CD4-positive, CD25-positive, alpha-beta regulatory T cell (primary cell): ENCODE data around the gene SDCCAG8. TPM values are rescaled to one million over a fixed set of nuclear protein-coding genes. Genes with fewer than 3 reads are reported as not detected.

Experiments used
- ATAC-seq, 2 donors: fragments of 150-1000 bp; cut with Tn5 transposase; one replicate each; pipeline ENCODE4 v1.10.0; 2021; ENCODE audit warnings: low read depth in 2 of 2, moderate number of reproducible peaks in 2 of 2, moderate library complexity in 1 of 2
- DNase-seq, 3 donors: peaks; one replicate each; pipeline versions ENCODE4 v3.0.0 to v3.0.0-alpha.2; 2012 to 2022; ENCODE audit warnings: mixed read lengths in 1 of 3
- H3K27ac ChIP-seq: one replicate; pipeline ENCODE4 v1.7.0; 2013; ENCODE audit warnings: mild to moderate bottlenecking, low read length; ENCODE audit not compliant: insufficient read depth, poor library complexity, severe bottlenecking
- H3K27me3 ChIP-seq: one replicate; pipeline ENCODE4 v1.7.0; 2013; ENCODE audit warnings: low read length; ENCODE audit not compliant: control insufficient read depth, insufficient read depth
- H3K36me3 ChIP-seq: one replicate; pipeline ENCODE4 v1.7.0; 2013; ENCODE audit warnings: mild to moderate bottlenecking, low read length, moderate library complexity; ENCODE audit not compliant: control insufficient read depth, insufficient read depth
- H3K4me1 ChIP-seq: 2 replicates; pipeline ENCODE4 v1.7.0; 2013; ENCODE audit warnings: mild to moderate bottlenecking, low read length; ENCODE audit not compliant: insufficient read depth, control insufficient read depth, poor library complexity, severe bottlenecking
- H3K4me3 ChIP-seq: one replicate; pipeline ENCODE4 v1.7.0; 2013; ENCODE audit warnings: low read depth, mild to moderate bottlenecking, low read length, moderate library complexity
- H3K9me3 ChIP-seq, 2 experiments: 1 replicate in 1 of 2; 2 replicates in 1 of 2; pipeline ENCODE4 v1.7.0; 2013; ENCODE audit warnings: low read length in 2 of 2, mild to moderate bottlenecking in 1 of 2, moderate library complexity in 1 of 2; ENCODE audit not compliant: control insufficient read depth in 2 of 2
- H3K27ac Mint-ChIP-seq, 3 donors: one replicate each; pipeline ENCODE4 v1.8.0; 2020 to 2022; ENCODE audit warnings: mild to moderate bottlenecking in 3 of 3, mixed read lengths in 3 of 3, moderate library complexity in 2 of 3
- H3K27me3 Mint-ChIP-seq: one replicate; pipeline ENCODE4 v1.8.0; 2022; ENCODE audit warnings: mild to moderate bottlenecking, mixed read lengths
- H3K36me3 Mint-ChIP-seq: one replicate; pipeline ENCODE4 v1.8.0; 2020; ENCODE audit warnings: mixed read lengths
- H3K4me1 Mint-ChIP-seq, 4 donors: one replicate each; pipeline ENCODE4 v1.8.0; 2020 to 2022; ENCODE audit warnings: mixed read lengths in 4 of 4, mild to moderate bottlenecking in 1 of 4
- H3K4me3 Mint-ChIP-seq, 4 donors: one replicate each; pipeline ENCODE4 v1.8.0; 2020 to 2022; ENCODE audit warnings: mild to moderate bottlenecking in 4 of 4, mixed read lengths in 4 of 4, moderate library complexity in 3 of 4
- H3K9me3 Mint-ChIP-seq, 7 donors: one replicate each; pipeline ENCODE4 v1.8.0; 2020 to 2022; ENCODE audit warnings: mixed read lengths in 7 of 7, mild to moderate bottlenecking in 3 of 7, moderate library complexity in 2 of 7
- polyA plus RNA-seq, 4 donors: library from polyadenylated mRNA; unstranded; fragments of 300-500 nt; fragmentation: Illumina TruSeq; gene quantifications; one replicate each; pipeline ENCODE4 v1.2.3, GENCODE V29; 2021
- total RNA-seq: library from RNA; stranded (reverse); gene quantifications from one replicate; pipeline ENCODE4 v1.2.3, GENCODE V29; 2022

Gene SDCCAG8
- total and polyA plus RNA-seq, 5 donors from 2014 or later = 19.4 to 28.5 (median 22.7) TPM

DNA sequence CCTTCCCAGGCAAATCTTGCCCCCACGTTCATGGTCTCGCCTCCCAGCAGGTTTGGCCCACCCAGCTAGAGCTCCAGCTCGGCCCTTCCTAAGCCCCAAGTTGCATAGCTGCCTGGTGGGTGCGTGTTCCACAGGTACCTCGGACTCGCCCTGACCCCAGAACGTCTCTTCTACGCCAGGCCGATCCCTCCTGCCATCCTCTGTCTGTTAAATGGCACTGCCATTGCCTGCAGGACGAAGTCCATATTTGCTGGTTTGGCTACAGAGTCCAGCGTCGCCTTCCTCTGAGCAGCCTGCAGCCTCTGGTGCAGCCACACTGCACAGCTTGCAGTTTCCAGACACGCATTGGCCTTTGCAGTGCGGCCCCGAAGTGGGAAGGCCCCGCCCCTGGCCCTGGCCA is 228.1 kb downstream of the SDCCAG8 start:
- Histone ChIP-seq H3K27me3 (no peaks in the 10 kb centered on the region), H3K4me1 (peaks cover 10% of the 10 kb centered on the region), H3K9me3 (no peaks in the 10 kb centered on the region), H3K27ac (no peak overlapping the region), H3K4me3 (no peak overlapping the region), H3K36me3 (no peaks in the 10 kb centered on the region)
- Mint-ChIP-seq H3K27ac (peak overlapping the region in 1 of 3 donors; percentile 75), H3K9me3 (peaks cover 0 to 3% (median 0%) of the 10 kb centered on the region in 7 donors), H3K36me3 (peaks cover 7% of the 10 kb centered on the region), H3K27me3 (peaks cover 4% of the 10 kb centered on the region), H3K4me3 (peak overlapping the region in 3 of 4 donors; percentile 58 to 81 (median 76)), H3K4me1 (peaks cover 4 to 26% (median 15%) of the 10 kb centered on the region in 4 donors)
- no peak for DNase-seq
- no peak for ATAC-seq

DNA sequence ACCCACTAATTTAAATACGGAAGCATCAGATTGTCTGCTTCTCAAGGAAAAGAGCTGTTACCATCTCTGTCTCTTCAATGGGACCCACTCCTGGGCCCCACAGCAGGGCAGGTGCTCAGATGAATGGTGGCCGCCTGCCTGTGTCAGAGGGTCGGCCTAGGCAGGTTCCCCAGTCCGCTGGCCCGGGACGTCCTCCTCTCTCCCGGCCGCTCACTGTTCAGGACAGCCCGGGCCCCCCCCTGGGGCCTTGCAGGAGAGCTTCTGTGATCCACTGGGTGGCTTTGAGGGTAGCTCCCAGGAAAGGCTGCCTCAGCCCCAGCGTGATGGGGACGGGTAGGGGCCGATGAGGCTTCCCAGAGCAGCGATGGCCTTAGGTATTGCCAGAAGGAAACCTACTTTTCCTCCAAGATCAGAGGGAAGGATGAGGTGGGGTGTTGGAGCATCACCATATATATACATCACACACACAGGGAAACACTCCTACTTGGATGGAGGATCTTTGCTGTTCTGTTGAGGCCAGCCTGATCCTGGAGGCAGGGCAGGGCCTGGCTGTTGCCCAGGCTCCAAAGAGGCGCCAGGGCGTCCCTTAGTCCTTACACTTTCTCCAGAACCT is 231.3 kb downstream of the SDCCAG8 start:
- Mint-ChIP-seq H3K27me3 (peaks cover 4% of the 10 kb centered on the region), H3K36me3 (peaks cover 13% of the 10 kb centered on the region), H3K27ac (peak overlapping the region in 2 of 3 donors; percentile 32 to 55), H3K4me1 (peaks cover 0 to 13% (median 7%) of the 10 kb centered on the region in 4 donors), H3K9me3 (no peaks in the 10 kb centered on the region), H3K4me3 (peak overlapping the region in 1 of 4 donors; percentile 54)
- ATAC-seq = no peak
- Histone ChIP-seq H3K36me3 (peaks cover 3% of the 10 kb centered on the region), H3K4me3 (no peak overlapping the region), H3K4me1 (peaks cover 10% of the 10 kb centered on the region), H3K27ac (no peak overlapping the region), H3K9me3 (no peaks in the 10 kb centered on the region), H3K27me3 (no peaks in the 10 kb centered on the region)
- no peak for DNase-seq

DNA sequence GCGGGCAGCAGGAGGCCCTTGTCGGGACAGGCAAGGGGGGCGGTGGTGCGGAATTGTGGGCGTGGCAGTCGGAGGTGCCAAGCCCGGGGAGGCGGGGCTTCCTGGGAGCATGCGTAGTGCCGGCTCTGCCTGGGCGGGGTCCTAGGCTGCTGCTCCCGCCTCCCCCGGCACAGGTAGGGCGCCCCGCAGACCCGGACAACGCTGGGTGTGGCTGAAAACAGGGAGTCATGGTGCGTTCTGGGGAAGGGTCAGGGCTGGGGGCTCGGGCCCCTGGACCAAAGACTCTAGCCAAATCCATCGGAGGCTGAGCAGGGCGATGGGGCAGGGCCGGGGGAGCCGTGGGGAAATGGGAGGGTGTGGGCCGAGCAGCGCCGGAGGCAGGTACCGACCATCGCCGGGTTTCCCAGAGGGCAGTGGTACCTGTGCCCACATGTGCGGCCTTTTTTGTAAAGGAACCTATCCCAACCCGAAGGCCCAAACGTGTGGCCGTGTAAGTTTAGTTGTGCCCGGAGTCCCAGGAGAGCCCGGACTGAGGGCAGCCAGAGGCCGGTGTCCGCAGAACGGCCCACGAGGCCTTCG is 231.9 kb downstream of the SDCCAG8 start:
- Histone ChIP-seq H3K36me3 (peaks cover 3% of the 10 kb centered on the region), H3K4me3 (no peak overlapping the region), H3K27me3 (no peaks in the 10 kb centered on the region), H3K27ac (no peak overlapping the region), H3K9me3 (no peaks in the 10 kb centered on the region), H3K4me1 (peaks cover 5% of the 10 kb centered on the region)
- Mint-ChIP-seq H3K27ac (peak overlapping the region in 2 of 3 donors; percentile 32 to 55), H3K9me3 (no peaks in the 10 kb centered on the region), H3K4me3 (peak overlapping the region in 1 of 4 donors; percentile 54), H3K4me1 (peaks cover 0 to 7% (median 4%) of the 10 kb centered on the region in 4 donors), H3K36me3 (peaks cover 13% of the 10 kb centered on the region), H3K27me3 (peaks cover 4% of the 10 kb centered on the region)
- ATAC-seq (no peak), DNase-seq (no peak)

DNA sequence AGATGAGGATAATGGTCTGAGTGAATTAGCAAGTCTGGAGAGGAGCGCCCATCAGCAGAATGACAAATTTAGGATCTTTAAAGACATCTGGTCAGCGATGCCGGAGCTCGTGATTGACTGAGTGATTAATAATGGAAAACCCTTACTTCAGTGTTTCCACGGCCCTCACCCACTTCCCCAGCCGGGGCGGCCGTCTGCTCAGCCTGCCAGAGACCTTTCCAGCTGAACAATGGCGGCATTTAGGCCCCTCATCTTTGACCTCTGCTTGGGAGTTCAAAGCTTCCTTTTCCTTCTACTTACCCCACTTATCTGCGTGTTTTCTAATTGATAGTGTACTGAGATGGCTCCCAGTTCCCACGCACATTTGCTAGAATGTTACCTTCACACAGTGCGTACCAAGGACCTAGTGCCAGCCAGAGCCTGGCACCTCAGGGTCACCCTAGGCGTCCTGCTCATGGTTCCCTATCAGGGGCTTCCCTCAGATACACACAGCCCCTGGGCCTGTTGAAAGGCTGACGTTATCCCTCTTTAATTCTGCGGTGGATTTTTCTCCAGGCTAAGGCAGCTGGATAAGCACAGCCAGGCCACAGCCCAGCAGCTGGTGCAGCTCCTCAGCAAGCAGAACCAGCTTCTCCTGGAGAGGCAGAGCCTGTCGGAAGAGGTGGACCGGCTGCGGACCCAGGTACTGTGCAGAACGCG is 232.8 kb downstream of the SDCCAG8 start:
- DNase-seq = no peak
- Mint-ChIP-seq H3K27ac (peak overlapping the region in 1 of 3 donors; percentile 38), H3K36me3 (peaks cover 13% of the 10 kb centered on the region), H3K4me1 (peaks cover 0 to 3% (median 1%) of the 10 kb centered on the region in 4 donors), H3K27me3 (peaks cover 4% of the 10 kb centered on the region), H3K9me3 (no peaks in the 10 kb centered on the region), H3K4me3 (no peak overlapping the region)
- Histone ChIP-seq H3K4me3 (no peak overlapping the region), H3K4me1 (no peaks in the 10 kb centered on the region), H3K27ac (no peak overlapping the region), H3K36me3 (peaks cover 3% of the 10 kb centered on the region), H3K27me3 (no peaks in the 10 kb centered on the region), H3K9me3 (no peaks in the 10 kb centered on the region)
- no peak for ATAC-seq

DNA sequence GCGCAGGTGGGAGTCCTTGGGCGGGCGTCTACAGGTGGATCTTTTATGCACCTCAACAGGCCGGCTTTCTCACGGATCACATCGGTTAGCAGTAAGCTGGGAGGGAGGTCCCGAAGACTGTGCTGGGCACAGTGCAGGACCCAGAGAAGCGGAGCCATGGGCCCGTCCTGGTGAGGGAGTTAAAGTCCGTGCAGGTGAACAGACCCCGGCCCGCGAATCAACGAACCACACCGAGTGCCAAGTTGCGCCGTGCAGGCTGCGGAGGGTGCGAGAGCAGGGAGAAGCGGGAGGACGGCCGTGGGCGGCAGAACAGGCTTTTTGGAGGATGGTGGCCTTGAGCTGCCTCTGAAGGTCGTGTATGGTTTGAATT is 233.3 kb downstream of the SDCCAG8 start:
- Mint-ChIP-seq H3K27me3 (no peaks in the 10 kb centered on the region), H3K4me1 (no peaks in the 10 kb centered on the region), H3K27ac (no peak overlapping the region), H3K4me3 (no peak overlapping the region), H3K9me3 (no peaks in the 10 kb centered on the region), H3K36me3 (peaks cover 13% of the 10 kb centered on the region)
- H3K4me3 ChIP-seq = no peak overlapping the region
- no peaks in the 10 kb centered on the region for H3K27me3 ChIP-seq
- ATAC-seq = no peak
- no peak for DNase-seq
- no peaks in the 10 kb centered on the region for H3K9me3 ChIP-seq
- no peaks in the 10 kb centered on the region for H3K4me1 ChIP-seq
- H3K36me3 ChIP-seq = peaks cover 3% of the 10 kb centered on the region
- H3K27ac ChIP-seq = no peak overlapping the region

DNA sequence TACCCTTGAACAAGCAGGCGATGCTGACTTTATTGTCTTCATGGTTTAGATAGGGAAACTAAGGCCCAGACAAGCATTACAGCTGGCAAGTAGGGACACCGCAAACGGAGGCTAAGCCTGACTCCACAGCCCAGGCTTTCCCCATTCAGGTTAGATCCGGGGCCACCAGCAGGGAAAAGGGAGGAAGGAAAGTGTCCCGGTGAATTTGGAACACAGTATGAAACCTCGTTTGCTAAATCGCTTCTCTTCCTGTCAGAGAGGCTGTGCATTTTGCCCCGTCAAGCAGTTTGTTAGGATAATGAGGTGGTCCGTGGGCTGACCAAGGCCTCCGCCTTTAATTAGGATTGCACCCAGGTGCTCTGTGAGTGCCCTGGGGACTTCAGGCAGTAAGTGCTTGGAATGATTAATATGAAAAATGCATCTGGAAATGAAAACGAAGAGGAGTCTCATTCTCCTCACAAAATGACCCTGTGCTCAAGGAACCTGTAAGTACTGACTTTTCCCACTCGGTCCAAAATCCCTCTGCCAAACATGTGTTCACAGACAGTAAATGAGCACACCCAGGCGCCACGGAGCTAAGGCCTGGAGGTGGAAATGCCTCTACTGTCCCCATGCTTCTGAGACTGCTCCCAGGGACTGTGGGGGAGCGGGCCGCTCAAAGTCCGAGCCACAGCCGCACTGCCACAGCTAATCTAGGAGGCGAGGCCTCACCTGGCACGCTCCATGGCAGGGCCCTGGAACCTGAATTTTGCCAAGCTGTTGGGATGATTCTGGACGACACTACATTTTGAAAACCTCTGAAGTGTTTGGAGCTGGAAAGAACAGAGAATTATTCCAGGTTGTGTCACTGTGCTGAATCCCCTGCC is 234.1 kb downstream of the SDCCAG8 start:
- no peak for ATAC-seq
- no peaks in the 10 kb centered on the region for H3K9me3 ChIP-seq
- no peaks in the 10 kb centered on the region for H3K9me3 Mint-ChIP-seq
- DNase-seq = no peak
- H3K27me3 Mint-ChIP-seq = no peaks in the 10 kb centered on the region
- H3K36me3 ChIP-seq = peaks cover 3% of the 10 kb centered on the region
- H3K4me1 Mint-ChIP-seq = no peaks in the 10 kb centered on the region
- no peak overlapping the region for H3K27ac Mint-ChIP-seq
- H3K4me1 ChIP-seq = no peaks in the 10 kb centered on the region
- no peak overlapping the region for H3K27ac ChIP-seq
- H3K4me3 Mint-ChIP-seq = no peak overlapping the region
- peaks cover 13% of the 10 kb centered on the region for H3K36me3 Mint-ChIP-seq
- H3K4me3 ChIP-seq = no peak overlapping the region
- no peaks in the 10 kb centered on the region for H3K27me3 ChIP-seq

DNA sequence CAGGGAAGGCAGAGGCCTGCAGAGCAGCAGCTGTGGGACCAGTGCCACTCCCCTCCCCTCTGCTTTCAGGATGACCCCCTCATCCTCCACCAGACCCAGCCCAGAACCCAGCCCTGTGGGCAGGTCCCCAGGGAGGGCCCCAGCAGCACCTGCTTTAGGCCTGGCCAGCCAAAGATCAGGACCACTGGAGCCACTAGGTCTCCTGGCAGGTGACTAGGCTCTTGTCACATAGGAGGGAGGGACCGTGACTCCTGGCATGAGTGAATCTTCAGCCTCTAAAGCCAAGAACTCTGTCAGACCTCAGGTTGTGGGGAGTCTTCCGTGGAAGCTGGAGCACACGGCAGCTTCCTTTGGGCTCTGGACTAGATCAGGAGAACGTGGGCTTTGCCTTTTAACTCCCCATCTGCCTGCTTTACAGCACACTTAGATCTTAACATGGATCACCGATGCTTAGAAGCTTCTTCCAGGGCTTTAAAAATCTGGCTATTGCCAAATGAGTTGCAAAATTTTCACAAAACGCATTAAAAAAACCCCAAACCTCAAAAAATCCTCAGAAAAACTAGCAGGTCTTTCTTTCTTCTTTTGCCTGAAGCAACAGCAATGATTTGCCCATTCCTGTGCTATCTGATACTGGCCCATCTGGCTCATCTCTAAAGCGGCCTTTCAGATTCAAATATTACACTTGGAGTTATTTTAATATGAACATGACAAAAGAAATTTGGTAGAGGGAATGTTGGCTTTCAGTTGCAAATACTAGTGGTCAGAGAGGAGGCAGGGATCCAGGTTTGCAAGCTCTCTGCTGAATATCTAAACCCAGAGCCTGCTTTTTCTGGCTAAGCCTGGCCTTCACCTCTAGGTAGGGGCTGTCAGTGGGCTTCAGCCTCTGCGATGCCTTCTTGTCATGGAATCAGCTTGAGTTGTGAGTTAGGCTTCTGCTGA is 235.2 kb downstream of the SDCCAG8 start:
- Histone ChIP-seq H3K36me3 (peaks cover 3% of the 10 kb centered on the region), H3K27ac (no peak overlapping the region), H3K9me3 (no peaks in the 10 kb centered on the region), H3K27me3 (no peaks in the 10 kb centered on the region), H3K4me3 (no peak overlapping the region), H3K4me1 (no peaks in the 10 kb centered on the region)
- peaks cover 14% of the 10 kb centered on the region for H3K36me3 Mint-ChIP-seq
- no peak overlapping the region for H3K4me3 Mint-ChIP-seq
- H3K4me1 Mint-ChIP-seq = no peaks in the 10 kb centered on the region
- H3K9me3 Mint-ChIP-seq = no peaks in the 10 kb centered on the region
- ATAC-seq (no peak), DNase-seq (no peak)
- no peaks in the 10 kb centered on the region for H3K27me3 Mint-ChIP-seq
- H3K27ac Mint-ChIP-seq = peak overlapping the region in 1 of 3 donors; percentile 20
